GM21619 (cell line): ENCODE results near the gene PTPRN2.
"Not testable (repeated sequence)": the region's sequence is repeated elsewhere in the genome, so short reads cannot be mapped to it uniquely, and the experiment has no call there.

Experiments used
- ATAC-seq: cut with Tn5 transposase; IDR thresholded peaks from one replicate; pipeline ENCODE4 v1.9.1; 2021; ENCODE audit not compliant: unreplicated experiment

Gene PTPRN2

GRCh38 chr7:157671358-157672255, 916.0 kb downstream of the PTPRN2 start:
- ATAC-seq = no peak

DNA sequence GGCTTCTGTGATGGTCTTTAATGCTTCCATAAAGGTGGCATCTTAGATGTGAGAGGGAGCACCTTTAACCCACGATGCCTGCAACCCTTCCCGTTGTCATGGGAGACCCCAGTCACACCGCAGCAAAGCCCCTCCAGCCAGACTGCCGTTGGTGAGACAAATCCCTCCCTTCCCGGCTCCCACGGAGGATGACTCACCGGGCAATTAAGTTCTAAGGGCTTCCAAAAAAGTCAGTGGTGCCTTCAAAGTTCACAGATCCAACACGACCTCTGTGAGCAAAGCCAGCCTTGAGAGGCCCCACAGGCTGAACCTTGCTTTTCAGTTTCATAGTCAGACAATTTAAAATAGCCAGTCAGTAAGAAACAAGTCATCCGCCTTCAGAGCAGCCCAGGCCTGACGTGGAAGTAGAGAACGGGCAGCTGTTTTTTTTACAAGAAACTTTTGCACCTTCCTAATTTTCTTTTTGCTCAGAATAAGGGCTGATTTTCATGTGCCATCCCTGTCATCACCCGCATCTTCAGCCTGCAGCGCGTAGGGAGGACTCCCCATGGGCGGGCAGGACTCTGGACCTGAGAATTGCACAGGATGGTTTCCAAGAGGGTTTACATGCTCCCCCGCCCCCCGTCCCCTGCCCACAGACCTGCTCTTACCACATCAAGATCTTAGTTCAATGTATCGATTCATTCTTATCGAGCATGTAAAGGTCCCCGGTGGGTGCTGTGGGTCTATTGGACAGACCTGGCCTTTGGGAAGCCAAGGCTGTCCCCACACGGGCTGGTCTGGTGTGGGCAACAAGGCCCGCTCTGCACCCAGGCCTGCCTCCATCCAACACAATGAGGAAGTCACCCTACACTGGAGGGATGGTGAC, 916.9 kb downstream of the PTPRN2 start:
- no peak for ATAC-seq

GRCh38 chr7:157669768-157670351, 917.8 kb downstream of the PTPRN2 start:
- ATAC-seq = no peak

DNA sequence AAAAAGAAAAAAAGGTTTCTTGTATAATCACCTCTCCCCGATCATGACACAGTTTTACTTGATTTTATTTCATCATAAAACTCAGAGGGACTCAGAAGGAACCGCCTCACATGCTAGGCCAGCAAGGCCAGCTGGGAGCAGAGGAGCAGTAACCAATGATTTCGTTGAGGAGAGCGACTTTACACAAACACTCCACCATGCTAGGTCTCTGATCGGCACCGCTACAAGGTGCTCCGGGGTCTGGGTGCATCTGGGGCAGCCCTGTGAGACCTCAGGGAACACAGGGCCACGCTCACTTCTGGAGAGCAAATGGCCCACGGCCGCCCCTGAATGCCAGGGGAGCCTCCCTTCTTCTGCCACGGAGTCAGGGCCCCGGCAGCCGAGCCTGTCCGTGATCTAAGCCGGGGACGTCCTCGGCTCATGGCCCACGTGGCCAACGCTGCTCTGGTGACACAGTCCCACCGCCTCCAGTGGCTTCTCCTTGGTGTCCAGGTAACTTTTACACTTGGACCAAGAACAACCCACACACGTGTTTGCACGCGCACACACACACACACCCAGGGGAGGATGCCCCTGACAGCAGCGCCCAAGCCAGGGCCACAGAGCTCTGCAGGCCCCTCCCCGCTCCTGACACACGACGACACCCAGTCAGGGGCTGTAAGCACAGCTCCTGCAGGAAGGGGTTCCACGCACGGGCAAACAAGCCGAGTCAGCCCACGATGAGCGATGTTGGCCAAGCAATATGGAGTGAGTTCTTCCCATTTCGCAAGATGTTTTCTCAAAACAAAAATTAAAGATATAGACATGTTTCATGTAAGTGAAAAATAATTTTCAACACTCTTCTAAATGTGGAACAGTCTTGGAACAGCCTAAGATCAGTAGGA, 918.5 kb downstream of the PTPRN2 start:
- no peak for ATAC-seq

DNA sequence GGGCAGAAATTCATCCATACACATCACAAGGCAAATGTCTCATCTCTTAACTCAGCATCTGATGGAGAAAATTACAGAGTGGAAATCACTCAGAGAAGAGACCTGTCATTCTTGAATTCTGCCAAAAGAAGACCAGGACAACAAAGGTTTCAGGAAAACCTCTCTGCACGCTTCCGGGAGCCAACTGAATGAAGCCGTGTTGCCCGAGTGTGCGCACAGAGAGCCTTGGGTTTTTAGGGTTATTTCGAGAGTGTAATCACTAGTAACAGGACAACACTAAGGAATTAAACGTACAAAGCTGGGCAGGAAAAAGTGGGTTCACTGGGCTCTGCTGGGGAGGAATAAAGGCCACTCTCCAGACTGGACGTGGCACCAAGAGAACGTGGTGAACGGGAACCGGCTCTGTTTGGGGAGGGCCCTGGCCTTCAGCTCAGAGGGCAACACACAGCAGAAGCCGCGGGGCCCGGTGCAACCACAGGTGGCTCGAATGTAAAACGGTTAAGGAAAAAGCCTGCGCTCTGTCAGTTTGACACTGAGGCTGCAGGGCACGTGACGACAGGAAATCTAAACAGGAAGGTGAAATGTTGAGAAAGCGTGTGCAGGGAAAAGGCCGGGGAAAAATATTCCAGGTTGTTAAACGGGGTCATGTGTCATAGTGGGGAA, 919.3 kb downstream of the PTPRN2 start:
- no peak for ATAC-seq

GRCh38 chr7:157667731-157668130, 919.9 kb downstream of the PTPRN2 start:
- ATAC-seq = no peak

DNA sequence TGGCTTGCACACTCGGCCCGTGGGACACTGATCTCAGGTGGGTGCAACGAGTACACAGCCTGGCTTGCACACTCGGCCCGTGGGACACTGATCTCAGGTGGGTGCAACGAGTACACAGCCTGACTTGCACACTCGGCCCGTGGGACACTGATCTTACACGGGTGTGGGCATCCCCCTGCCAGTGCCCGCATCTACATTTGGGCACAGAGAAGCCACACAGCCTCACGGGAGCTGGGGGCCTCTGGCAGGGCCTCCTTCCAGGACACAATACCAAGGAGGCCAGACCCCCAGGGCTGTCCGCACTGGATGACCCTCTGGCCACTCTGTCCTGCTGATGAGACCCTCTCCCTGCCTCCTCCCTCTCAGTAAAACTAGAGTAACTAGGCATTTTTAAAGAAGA, 920.4 kb downstream of the PTPRN2 start:
- no peak for ATAC-seq

DNA sequence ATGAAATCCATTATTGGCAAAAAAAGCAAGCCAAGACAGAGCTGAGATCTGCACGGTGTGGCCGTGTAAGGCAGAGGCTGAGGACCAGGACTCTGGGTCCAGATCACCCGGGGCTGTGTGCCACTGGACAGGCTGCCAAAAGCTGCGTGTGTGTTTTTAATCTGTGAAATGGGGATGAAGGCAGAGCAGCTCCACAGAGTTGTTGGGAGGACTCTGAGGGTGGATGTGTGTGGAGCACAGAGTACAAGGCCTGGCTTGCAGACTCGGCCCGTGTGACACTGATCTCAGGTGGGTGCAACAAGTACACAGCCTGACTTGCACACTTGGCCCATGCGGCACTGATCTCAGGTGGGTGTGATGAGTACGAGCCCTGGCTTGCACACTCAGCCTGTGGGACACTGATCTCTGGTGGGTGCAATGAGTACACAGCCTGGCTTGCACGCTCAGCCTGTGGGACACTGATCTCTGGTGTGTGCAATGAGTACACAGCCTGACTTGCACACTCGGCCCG, 921.0 kb downstream of the PTPRN2 start:
- ATAC-seq = no peak

GRCh38 chr7:157665634-157665988, 922.0 kb downstream of the PTPRN2 start:
- not testable (repeated sequence) for ATAC-seq

DNA sequence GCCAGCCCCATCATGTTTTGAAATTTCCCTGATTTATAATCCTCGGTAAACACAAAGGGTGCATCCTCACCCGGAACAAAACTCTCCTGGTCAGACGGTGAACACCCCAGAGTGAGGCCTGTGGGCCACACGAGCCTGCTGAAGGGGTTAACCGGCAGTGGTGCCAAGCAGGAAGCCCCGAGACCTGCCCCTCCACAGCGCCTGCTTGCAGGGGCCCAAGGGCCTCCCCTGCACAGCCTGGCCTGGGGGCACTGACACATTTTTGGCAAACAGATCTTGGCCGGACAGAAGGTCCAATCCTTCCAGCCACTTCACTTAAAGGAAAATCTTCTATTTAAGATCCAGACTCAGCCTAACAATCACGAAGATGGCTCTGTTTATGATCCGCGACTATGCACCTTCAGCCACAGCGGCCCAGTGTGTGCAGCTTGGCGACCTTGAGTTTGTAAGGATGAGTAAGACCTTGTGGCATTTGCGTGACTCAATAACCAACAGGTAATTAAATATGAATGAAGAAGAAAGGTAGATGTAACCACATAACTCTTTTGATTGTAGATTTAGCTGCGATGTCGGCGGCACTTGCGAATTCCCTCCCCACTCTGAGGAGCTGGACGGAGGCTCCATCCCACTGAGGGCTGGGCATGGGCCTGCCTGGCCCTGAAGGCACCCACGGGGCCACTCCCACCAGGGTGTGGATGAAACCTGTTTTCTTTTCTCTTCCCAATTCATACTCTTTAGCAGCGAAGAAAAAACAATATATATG, 922.6 kb downstream of the PTPRN2 start:
- ATAC-seq = no peak

DNA sequence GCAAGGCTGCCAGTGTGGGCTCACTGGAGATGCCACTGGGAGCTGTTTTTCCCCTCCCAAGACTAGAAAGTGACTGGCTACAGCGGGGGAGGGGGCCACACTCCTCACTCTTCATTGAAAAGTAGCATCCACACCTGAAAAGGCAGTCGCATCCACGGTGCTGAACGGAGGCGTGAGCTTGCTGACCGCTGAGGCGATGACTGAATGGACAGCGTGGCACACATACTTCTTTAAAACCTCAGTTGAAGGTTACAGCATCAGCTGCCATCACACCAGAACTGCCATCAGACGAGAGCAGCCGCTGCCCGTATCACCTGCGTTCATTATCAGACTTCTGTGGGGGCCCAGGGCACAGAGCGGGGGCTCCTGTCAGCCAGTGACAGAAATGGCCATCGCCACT, 923.6 kb downstream of the PTPRN2 start:
- ATAC-seq = no peak

DNA sequence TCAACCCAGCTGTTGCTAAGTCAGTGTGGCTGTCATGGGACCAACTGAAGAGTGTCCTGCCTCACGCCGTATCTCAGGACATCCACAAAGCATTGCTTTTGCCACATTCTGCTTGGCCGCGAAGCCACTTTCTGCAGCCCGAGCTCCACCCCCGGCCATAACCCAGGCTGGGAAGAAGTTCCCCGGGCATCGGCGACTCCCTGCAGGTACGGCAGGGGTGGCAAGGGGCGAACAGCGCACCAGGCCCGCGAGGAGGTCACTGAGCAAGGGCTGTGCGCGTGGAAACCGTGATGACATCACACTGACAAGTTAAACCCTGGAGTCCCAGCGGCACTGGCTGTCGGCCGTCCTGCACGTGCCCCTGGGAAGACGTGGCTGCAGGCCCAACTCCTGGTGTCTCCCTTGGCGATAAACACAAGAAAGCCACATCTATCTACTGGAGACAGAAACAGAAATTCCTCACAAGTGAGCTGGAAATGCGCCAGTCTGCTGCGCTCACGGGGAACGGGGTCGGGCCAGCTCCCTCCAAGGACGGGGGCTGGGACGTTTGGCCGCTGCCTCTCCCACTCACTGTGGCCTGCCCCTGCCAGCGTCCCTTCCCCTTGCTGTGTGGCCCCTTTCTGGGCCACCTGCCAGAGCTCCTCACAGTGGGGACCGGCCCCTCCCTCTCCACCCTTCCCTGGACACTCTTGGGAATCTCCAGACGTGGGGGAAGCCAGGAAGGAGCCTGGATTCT, 924.5 kb downstream of the PTPRN2 start:
- no peak for ATAC-seq

DNA sequence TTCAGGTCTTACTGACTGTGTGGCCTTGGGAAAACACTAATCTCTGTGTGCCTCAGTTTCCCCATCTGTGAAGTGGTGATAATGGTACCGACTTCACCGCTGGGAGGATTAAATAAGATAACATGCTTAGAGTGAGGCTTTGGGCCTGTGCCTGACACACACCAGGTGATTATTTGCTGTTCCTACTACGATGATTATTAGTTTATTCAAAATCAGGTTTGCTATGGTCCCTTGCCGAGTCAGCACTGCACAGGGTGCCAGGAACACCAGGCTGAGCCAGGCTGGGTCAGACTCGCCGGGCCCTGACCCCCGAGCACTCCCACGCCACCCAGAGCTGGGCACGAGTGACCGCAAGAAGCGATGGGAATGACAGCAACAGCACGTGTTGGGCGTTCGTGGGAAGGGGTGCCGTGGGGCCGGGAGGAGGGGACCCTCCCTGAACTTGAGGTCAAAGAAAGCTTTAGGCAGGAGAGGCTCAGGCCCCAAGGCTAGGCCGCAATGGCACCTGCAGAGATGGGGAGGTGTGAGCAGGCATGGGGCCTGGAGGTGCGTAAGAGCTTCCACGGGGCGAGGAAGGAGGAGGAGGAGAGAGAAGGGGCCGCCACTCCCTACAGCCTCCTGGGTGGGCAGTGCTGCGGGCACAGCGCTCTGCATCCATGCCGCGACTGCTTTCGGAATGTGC, 925.4 kb downstream of the PTPRN2 start:
- no peak for ATAC-seq

DNA sequence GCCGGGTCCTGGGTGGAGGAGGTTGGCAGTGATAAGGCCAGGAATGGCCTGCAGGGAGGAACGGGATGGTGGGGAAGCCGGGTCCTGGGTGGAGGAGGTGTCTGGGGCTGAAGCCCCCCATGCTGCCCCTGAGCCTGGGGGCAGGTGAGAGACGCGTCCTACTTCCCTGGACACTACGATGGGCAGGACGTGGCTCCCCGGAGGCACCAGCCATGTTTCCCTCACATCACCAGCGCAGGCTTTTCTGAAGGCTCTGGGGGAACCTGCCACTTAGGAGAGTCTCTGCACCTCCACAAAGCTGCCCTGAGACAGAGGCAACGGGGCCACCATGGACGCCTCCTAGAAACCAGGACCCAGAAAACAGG, 926.0 kb downstream of the PTPRN2 start:
- ATAC-seq = no peak

DNA sequence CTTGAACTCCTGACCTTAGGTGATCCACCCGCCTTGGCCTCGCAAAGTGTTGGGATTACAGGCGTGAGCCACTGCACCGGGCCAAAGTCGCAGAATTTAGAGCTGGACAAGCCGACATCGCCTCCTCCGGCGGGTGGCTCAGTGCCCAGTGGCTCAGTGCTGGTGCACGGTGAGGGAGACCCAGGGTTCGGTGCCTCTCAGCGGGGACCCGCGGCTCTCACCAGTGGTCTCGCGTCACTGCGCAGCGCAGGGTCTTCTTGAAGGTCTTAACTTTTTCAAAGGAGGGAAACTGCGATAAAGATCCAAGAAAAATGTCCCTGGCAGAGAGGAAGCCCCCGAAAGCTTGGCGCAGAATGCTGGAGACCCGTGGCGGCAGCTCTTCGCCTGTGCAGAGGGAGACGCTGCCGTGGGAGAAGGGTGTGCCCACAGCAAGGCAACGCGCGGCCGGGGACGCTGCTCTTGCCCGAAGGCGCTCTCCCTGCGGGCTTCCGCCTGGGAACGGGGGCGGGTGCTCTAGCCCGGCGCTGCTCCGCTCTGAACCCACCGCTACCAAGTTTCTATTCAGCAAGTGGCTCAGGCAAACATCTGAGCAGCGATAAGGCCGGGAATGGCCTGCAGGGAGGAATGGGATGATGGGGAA, 926.5 kb downstream of the PTPRN2 start:
- no peak for ATAC-seq

- no peak for ATAC-seq
These were observed 928.7 kb downstream of the PTPRN2 start for GRCh38 chr7:157658851-157659412.
